GM13977 (cell line): ENCODE data around the gene HASPIN.

ENCODE experiments used
- DNase-seq: peaks from one replicate; pipeline ENCODE4 v3.0.0; 2012; ENCODE audit warnings: low spot score
- CTCF ChIP-seq: IDR thresholded peaks from 2 replicates; pipeline ENCODE4 v1.5.1; 2012; ENCODE audit warnings: mild to moderate bottlenecking, control low read depth; ENCODE audit not compliant: insufficient read depth; ENCODE audit errors: extremely low read depth, missing control alignments
- in situ Hi-C: fragments of 300-500 bp; cut with MboI; formaldehyde crosslinking; loops from one replicate; pipeline ENCODE4 v1.12.0; 2022; ENCODE audit warnings: low sequenced_read_pairs, low pct_unique_long_range_greater_than_20kb, mixed read lengths, inconsistent platforms; ENCODE audit not compliant: unreplicated experiment

Gene HASPIN

GRCh38 chr17:3689262-3690093 is 34.2 kb upstream of the HASPIN start:
- no peak for DNase-seq
- in situ Hi-C loops, result loop anchor here (10.0 kb wide), 1 partner anchor 45 kb away; no protein-coding TSS in a partner anchor
- no peak for TF ChIP-seq CTCF

- no peak for DNase-seq
- in situ Hi-C loops, result no loop called here
These were observed 33.5 kb upstream of the HASPIN start for GRCh38 chr17:3690094-3690715.

GRCh38 chr17:3691617-3692067 is 32.1 kb upstream of the HASPIN start:
- peak; percentile 30 for TF ChIP-seq CTCF
- in situ Hi-C loops, result no loop called here
- DNase-seq, result no peak

More at GRCh38 chr17:3690094-3690715, 33.5 kb upstream of the HASPIN start:
- TF ChIP-seq CTCF, result no peak

- DNase-seq, result no peak
- in situ Hi-C loops, result no loop called here
- peak; percentile 35 for TF ChIP-seq CTCF
These were observed 31.4 kb upstream of the HASPIN start for GRCh38 chr17:3692346-3692745.

- DNase-seq, result no peak
- in situ Hi-C loops, result no loop called here
- TF ChIP-seq CTCF, result no peak
These were observed 30.6 kb upstream of the HASPIN start for GRCh38 chr17:3693141-3693540.

- no peak for DNase-seq
- in situ Hi-C loops, result no loop called here
- no peak for TF ChIP-seq CTCF
These were observed 29.9 kb upstream of the HASPIN start for GRCh38 chr17:3693829-3694231.
